HepG2 (cell line): ENCODE results near the gene ZSCAN21. TPM values are rescaled to one million over a fixed set of nuclear protein-coding genes. Genes with fewer than 3 reads are reported as not detected.

ENCODE experiments used
- ATF7 ChIP-seq, 2 experiments: fragments of 450-650 bp in 1 of 2; sonication (generic) in 1 of 2; formaldehyde crosslinking in 1 of 2; IDR thresholded peaks; 2 replicates each; pipeline versions ENCODE4 v1.4.0 to v1.6.1; 2016 to 2020; ENCODE audit warnings: antibody characterized with exemption in 1 of 2, mild to moderate bottlenecking in 1 of 2, missing genetic modification reagents in 1 of 2
- ATM ChIP-seq: fragments of 450-650 bp; IDR thresholded peaks from 2 replicates; pipeline ENCODE4 v1.7.1; 2017; ENCODE audit warnings: mild to moderate bottlenecking, borderline replicate concordance
- FOXK1 ChIP-seq: sonication (generic); formaldehyde crosslinking; IDR thresholded peaks from 2 replicates; pipeline ENCODE4 v1.4.0; 2020; ENCODE audit warnings: low read depth, missing genetic modification reagents, borderline replicate concordance
- GATAD1 ChIP-seq: IDR thresholded peaks from 2 replicates; pipeline ENCODE4 v1.6.1; 2016; ENCODE audit warnings: missing genetic modification reagents, missing compliant biosample characterization
- HNRNPK ChIP-seq: fragments of 200-400 bp; formaldehyde crosslinking; IDR thresholded peaks from 2 replicates; pipeline ENCODE4 v1.6.1; 2018; ENCODE audit warnings: low read length, low read depth, moderate library complexity, mild to moderate bottlenecking; ENCODE audit not compliant: poor library complexity, severe bottlenecking
- HNRNPL ChIP-seq: fragments of 200-400 bp; formaldehyde crosslinking; IDR thresholded peaks from 2 replicates; pipeline ENCODE4 v1.6.1; 2017; ENCODE audit warnings: mild to moderate bottlenecking, low read depth, low read length
- JUND ChIP-seq: sonication (generic); formaldehyde crosslinking; IDR thresholded peaks from 2 replicates; pipeline ENCODE4 v1.8.0; 2022; ENCODE audit warnings: mild to moderate bottlenecking, missing genetic modification reagents
- KAT8 ChIP-seq: IDR thresholded peaks from 2 replicates; pipeline ENCODE4 v1.6.1; 2016; ENCODE audit warnings: missing genetic modification reagents, missing compliant biosample characterization
- MXI1 ChIP-seq: IDR thresholded peaks from 3 replicates; pipeline ENCODE4 v1.6.1; 2012; ENCODE audit warnings: low read depth, low read length, inconsistent platforms, borderline replicate concordance
- NFIB ChIP-seq: sonication (generic); formaldehyde crosslinking; IDR thresholded peaks from 2 replicates; pipeline ENCODE4 v1.9.0; 2021; ENCODE audit warnings: missing genetic modification reagents, mild to moderate bottlenecking, borderline replicate concordance
- NR1H2 ChIP-seq: sonication (generic); formaldehyde crosslinking; IDR thresholded peaks from 2 replicates; pipeline ENCODE4 v1.8.1; 2022; ENCODE audit warnings: low read depth, missing genetic modification reagents, borderline replicate concordance
- RBAK ChIP-seq: sonication (generic); formaldehyde crosslinking; IDR thresholded peaks from 2 replicates; pipeline ENCODE4 v1.5.1; 2020; ENCODE audit warnings: mild to moderate bottlenecking, missing genetic modification reagents
- SAFB2 ChIP-seq: sonication (generic); formaldehyde crosslinking; IDR thresholded peaks from 2 replicates; pipeline ENCODE4 v1.5.1; 2020; ENCODE audit warnings: missing genetic modification reagents, low read depth, mild to moderate bottlenecking, borderline replicate concordance
- SMAD9 ChIP-seq: sonication (generic); formaldehyde crosslinking; IDR thresholded peaks from 2 replicates; pipeline ENCODE4 v1.5.1; 2020; ENCODE audit warnings: mild to moderate bottlenecking, missing genetic modification reagents
- XBP1 ChIP-seq: sonication (generic); formaldehyde crosslinking; IDR thresholded peaks from 2 replicates; pipeline ENCODE4 v1.5.0; 2020; ENCODE audit warnings: missing genetic modification reagents
- ZBTB8A ChIP-seq: sonication (generic); formaldehyde crosslinking; IDR thresholded peaks from 2 replicates; pipeline ENCODE4 v1.4.0; 2020; ENCODE audit warnings: mild to moderate bottlenecking, low read depth, missing genetic modification reagents, borderline replicate concordance
- ZC3H4 ChIP-seq: sonication (generic); formaldehyde crosslinking; IDR thresholded peaks from 2 replicates; pipeline ENCODE4 v1.4.0; 2020; ENCODE audit warnings: missing genetic modification reagents, borderline replicate concordance
- ZFP41 ChIP-seq: sonication (generic); formaldehyde crosslinking; IDR thresholded peaks from 2 replicates; pipeline ENCODE4 v1.4.0; 2020; ENCODE audit warnings: mild to moderate bottlenecking, missing genetic modification reagents, borderline replicate concordance
- ZKSCAN5 ChIP-seq: sonication (generic); formaldehyde crosslinking; IDR thresholded peaks from 2 replicates; pipeline ENCODE4 v1.5.1; 2020; ENCODE audit warnings: mild to moderate bottlenecking, missing genetic modification reagents
- ZNF274 ChIP-seq: sonication (generic); formaldehyde crosslinking; IDR thresholded peaks from 2 replicates; pipeline ENCODE4 v1.5.1; 2020; ENCODE audit warnings: mild to moderate bottlenecking, missing genetic modification reagents
- ZNF547 ChIP-seq: sonication (generic); formaldehyde crosslinking; IDR thresholded peaks from 2 replicates; pipeline ENCODE4 v1.5.1; 2020; ENCODE audit warnings: mild to moderate bottlenecking, missing genetic modification reagents
- ZNF720 ChIP-seq: sonication (generic); formaldehyde crosslinking; IDR thresholded peaks from 2 replicates; pipeline ENCODE4 v1.4.0; 2020; ENCODE audit warnings: missing genetic modification reagents
- ZNF775 ChIP-seq: sonication (generic); formaldehyde crosslinking; IDR thresholded peaks from 2 replicates; pipeline ENCODE4 v1.4.0; 2020; ENCODE audit warnings: missing genetic modification reagents, mild to moderate bottlenecking, moderate library complexity, borderline replicate concordance
- ZNF777 ChIP-seq: sonication (generic); formaldehyde crosslinking; IDR thresholded peaks from 2 replicates; pipeline ENCODE4 v1.4.0; 2020; ENCODE audit warnings: missing genetic modification reagents
- ZNF781 ChIP-seq: sonication (generic); formaldehyde crosslinking; IDR thresholded peaks from 2 replicates; pipeline ENCODE4 v1.5.1; 2020; ENCODE audit warnings: borderline replicate concordance, mild to moderate bottlenecking, missing genetic modification reagents; ENCODE audit errors: not compliant biosample characterization
- polyA plus RNA-seq, 8 experiments: library from polyadenylated mRNA; depleted of rRNA in 3 of 8; stranded (reverse) in 7 of 8; unstranded in 1 of 8; fragments of >200 nt; fragmentation: Illumina TruSeq in 4 of 8; extraction: Trizol in 4 of 8; gene quantifications; 2 replicates each; pipeline versions ENCODE4 v1.2.1 to v1.2.3, GENCODE V29; 2011 to 2016; ENCODE audit warnings: low read depth in 4 of 8, missing spikeins in 1 of 8, mixed read lengths in 1 of 8; ENCODE audit not compliant: insufficient read depth in 1 of 8
- total RNA-seq, 5 experiments: library from RNA; depleted of rRNA; stranded (reverse); fragments of >200 nt; fragmentation: Illumina TruSeq; extraction: Trizol; gene quantifications; 2 replicates each; pipeline ENCODE4 v1.2.3, GENCODE V29; 2016; ENCODE audit warnings: low read depth in 1 of 5
- TF ChIP-seq, protein P1 (sequence below): sonication (generic); formaldehyde crosslinking; conservative IDR thresholded peaks from 2 replicates; pipeline ENCODE4 v1.8.0; 2022; ENCODE audit warnings: mild to moderate bottlenecking, moderate library complexity, missing genetic modification reagents
- TF ChIP-seq, protein P2 (sequence below): IDR thresholded peaks from 2 replicates; pipeline ENCODE4 v1.6.1; 2016; ENCODE audit warnings: missing genetic modification reagents, missing compliant biosample characterization
- TF ChIP-seq, protein P3 (sequence below): sonication (generic); formaldehyde crosslinking; IDR thresholded peaks from 2 replicates; pipeline ENCODE4 v1.9.0; 2021; ENCODE audit warnings: missing genetic modification reagents, borderline replicate concordance
- TF ChIP-seq, protein P4 (sequence below): sonication (generic); formaldehyde crosslinking; IDR thresholded peaks from 2 replicates; pipeline ENCODE4 v1.4.0; 2020; ENCODE audit warnings: missing genetic modification reagents

ZSCAN21 gene
- total and polyA plus RNA-seq, 2 of the 13 experiments (the other 11 are each of a cell fraction or from before 2014, with no cell fraction given), result 7.0 to 10.0 TPM

DNA sequence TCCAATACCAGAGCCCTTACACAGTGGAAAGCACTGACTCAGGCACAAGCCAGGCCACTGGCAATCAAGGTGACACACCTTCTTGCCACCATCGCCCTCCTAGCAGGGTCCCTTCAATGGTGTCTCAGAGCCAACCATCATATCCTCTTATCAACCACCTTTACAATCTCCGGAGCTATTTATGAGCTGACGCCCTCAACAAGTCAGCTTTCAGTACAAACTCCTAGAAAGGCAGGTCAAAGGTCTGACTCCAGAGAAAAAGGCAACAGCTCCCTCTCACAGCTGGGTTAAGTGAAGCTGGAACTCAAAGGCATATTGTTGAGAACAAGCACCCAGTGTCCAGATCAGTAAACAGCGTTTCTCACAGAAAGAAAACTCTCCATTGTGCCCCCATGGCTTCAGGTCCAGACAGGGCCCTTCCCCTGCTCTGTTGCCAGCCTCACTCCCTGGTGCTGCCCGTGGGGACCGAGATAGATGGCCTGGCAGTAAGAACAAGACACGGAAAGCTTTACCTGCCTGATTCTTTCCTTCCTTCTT is 29.5 kb downstream of the ZSCAN21 start (continued):
- TF ChIP-seq JUND (CRISPR knock-in tag) (no peak), XBP1 (no peak), NFIB (CRISPR knock-in tag) (no peak), HNRNPK (no peak), ZNF720 (CRISPR knock-in tag) (no peak), MXI1 (no peak), ZNF274 (CRISPR knock-in tag) (0 out of 2 replicates have a peak, but pooled peaks have one; percentile 37), ATF7 (IDR thresholded peaks at IDR 0.05) (no peak), ATF7 (CRISPR knock-in tag; IDR thresholded peaks at IDR 0.05) (no peak), ZBTB8A (CRISPR knock-in tag) (no peak), ZNF775 (CRISPR knock-in tag) (no peak), RBAK (no peak), ATM (no peak), FOXK1 (CRISPR knock-in tag) (peak; percentile 25; the same call in 1 of the 2 replicates), ZNF547 (CRISPR knock-in tag) (no peak), ZFP41 (CRISPR knock-in tag) (no peak), ZC3H4 (CRISPR knock-in tag) (no peak), NR1H2 (CRISPR knock-in tag) (no peak), SAFB2 (CRISPR knock-in tag) (no peak), KAT8 (CRISPR knock-in tag) (no peak), HNRNPL (no peak), ZNF781 (no peak), GATAD1 (no peak; the same call in 1 of the 2 replicates), SMAD9 (no peak), ZKSCAN5 (CRISPR knock-in tag) (no peak), ZNF777 (CRISPR knock-in tag) (no peak)
- TF ChIP-seq, protein P1, sequence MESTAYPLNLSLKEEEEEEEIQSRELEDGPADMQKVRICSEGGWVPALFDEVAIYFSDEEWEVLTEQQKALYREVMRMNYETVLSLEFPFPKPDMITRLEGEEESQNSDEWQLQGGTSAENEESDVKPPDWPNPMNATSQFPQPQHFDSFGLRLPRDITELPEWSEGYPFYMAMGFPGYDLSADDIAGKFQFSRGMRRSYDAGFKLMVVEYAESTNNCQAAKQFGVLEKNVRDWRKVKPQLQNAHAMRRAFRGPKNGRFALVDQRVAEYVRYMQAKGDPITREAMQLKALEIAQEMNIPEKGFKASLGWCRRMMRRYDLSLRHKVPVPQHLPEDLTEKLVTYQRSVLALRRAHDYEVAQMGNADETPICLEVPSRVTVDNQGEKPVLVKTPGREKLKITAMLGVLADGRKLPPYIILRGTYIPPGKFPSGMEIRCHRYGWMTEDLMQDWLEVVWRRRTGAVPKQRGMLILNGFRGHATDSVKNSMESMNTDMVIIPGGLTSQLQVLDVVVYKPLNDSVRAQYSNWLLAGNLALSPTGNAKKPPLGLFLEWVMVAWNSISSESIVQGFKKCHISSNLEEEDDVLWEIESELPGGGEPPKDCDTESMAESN (CRISPR knock-in tag), result no peak
- TF ChIP-seq, protein P2, sequence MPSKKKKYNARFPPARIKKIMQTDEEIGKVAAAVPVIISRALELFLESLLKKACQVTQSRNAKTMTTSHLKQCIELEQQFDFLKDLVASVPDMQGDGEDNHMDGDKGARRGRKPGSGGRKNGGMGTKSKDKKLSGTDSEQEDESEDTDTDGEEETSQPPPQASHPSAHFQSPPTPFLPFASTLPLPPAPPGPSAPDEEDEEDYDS, result no peak
- TF ChIP-seq, protein P3, sequence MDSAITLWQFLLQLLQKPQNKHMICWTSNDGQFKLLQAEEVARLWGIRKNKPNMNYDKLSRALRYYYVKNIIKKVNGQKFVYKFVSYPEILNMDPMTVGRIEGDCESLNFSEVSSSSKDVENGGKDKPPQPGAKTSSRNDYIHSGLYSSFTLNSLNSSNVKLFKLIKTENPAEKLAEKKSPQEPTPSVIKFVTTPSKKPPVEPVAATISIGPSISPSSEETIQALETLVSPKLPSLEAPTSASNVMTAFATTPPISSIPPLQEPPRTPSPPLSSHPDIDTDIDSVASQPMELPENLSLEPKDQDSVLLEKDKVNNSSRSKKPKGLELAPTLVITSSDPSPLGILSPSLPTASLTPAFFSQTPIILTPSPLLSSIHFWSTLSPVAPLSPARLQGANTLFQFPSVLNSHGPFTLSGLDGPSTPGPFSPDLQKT (CRISPR knock-in tag), result no peak
- TF ChIP-seq, protein P4, sequence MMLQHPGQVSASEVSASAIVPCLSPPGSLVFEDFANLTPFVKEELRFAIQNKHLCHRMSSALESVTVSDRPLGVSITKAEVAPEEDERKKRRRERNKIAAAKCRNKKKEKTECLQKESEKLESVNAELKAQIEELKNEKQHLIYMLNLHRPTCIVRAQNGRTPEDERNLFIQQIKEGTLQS, result no peak
